DOHH2 (cell line): ENCODE data around the gene MAML2.

Experiments
- H3F3A ChIP-seq: fragments of 200-600 bp; sonication (generic), shearing (Covaris generic); 2 replicates; pipeline ENCODE4 v1.6.0; 2016; ENCODE audit warnings: antibody characterized with exemption, mild to moderate bottlenecking; ENCODE audit not compliant: control insufficient read depth, insufficient read depth
- H3K27ac ChIP-seq: fragments of 200-600 bp; sonication (generic); 2 replicates; pipeline ENCODE4 v1.5.1; 2014; ENCODE audit warnings: low read depth, mild to moderate bottlenecking, low read length, moderate library complexity
- H3K27me3 ChIP-seq: fragments of 200-600 bp; sonication (generic); 2 replicates; pipeline ENCODE4 v1.6.1; 2014; ENCODE audit warnings: mild to moderate bottlenecking, low read length, mixed read lengths; ENCODE audit not compliant: control insufficient read depth
- H3K36me3 ChIP-seq: fragments of 200-600 bp; sonication (generic); 2 replicates; pipeline ENCODE4 v1.6.1; 2014; ENCODE audit warnings: mild to moderate bottlenecking, low read length, moderate library complexity, mixed read lengths; ENCODE audit not compliant: control insufficient read depth
- H3K4me1 ChIP-seq: fragments of 200-600 bp; sonication (generic); 2 replicates; pipeline ENCODE4 v1.6.1; 2014; ENCODE audit warnings: mild to moderate bottlenecking, low read length, mixed read lengths; ENCODE audit not compliant: control insufficient read depth
- H3K4me2 ChIP-seq: fragments of 200-600 bp; sonication (generic); 2 replicates; pipeline ENCODE4 v1.6.0; 2014; ENCODE audit warnings: mild to moderate bottlenecking, low read length, moderate library complexity
- H3K4me3 ChIP-seq: fragments of 200-600 bp; sonication (generic); 2 replicates; pipeline ENCODE4 v1.5.1; 2014; ENCODE audit warnings: mild to moderate bottlenecking, low read length, mixed read lengths
- H3K79me2 ChIP-seq: fragments of 200-600 bp; sonication (generic); 2 replicates; pipeline ENCODE4 v1.6.1; 2014; ENCODE audit warnings: mild to moderate bottlenecking, low read length, mixed read lengths; ENCODE audit not compliant: control insufficient read depth
- H3K9me2 ChIP-seq: fragments of 200-600 bp; sonication (generic); replicated peaks from 2 replicates; pipeline ENCODE4 v1.6.1; 2014; ENCODE audit warnings: mild to moderate bottlenecking, low read length, mixed read lengths; ENCODE audit not compliant: control insufficient read depth
- H3K9me3 ChIP-seq: fragments of 200-600 bp; sonication (generic); 2 replicates; pipeline ENCODE4 v1.6.1; 2014; ENCODE audit warnings: antibody characterized with exemption, low read length, mixed read lengths; ENCODE audit not compliant: control insufficient read depth, insufficient read depth
- H4K20me1 ChIP-seq: fragments of 200-600 bp; sonication (generic); 2 replicates; pipeline ENCODE4 v1.6.0; 2014; ENCODE audit warnings: low read depth, mild to moderate bottlenecking, antibody characterized with exemption, low read length, moderate library complexity; ENCODE audit not compliant: control insufficient read depth, insufficient read depth
- CTCF ChIP-seq: fragments of 200-600 bp; sonication (generic); IDR thresholded peaks from one replicate; pipeline ENCODE4 v1.5.1; 2014; ENCODE audit warnings: antibody characterized with exemption, mild to moderate bottlenecking, low read depth, low read length; ENCODE audit not compliant: poor library complexity, severe bottlenecking
- EZH2phosphoT487 ChIP-seq: fragments of 200-600 bp; sonication (generic); IDR thresholded peaks from 2 replicates; pipeline ENCODE4 v1.6.1; 2017; ENCODE audit warnings: borderline replicate concordance, mild to moderate bottlenecking, antibody characterized with exemption, low read length, moderate library complexity, mixed read lengths

MAML2 gene

GRCh38 chr11:96103102-96103501 is 239.9 kb downstream of the MAML2 start:
- Histone ChIP-seq H3K36me3 (no peaks in the 10 kb centered on the region), H3K9me2 (no peaks in the 10 kb centered on the region), H3K4me2 (no peak overlapping the region), H3F3A (no peaks in the 10 kb centered on the region), H3K9me3 (no peaks in the 10 kb centered on the region), H3K27ac (no peak overlapping the region), H3K27me3 (no peaks in the 10 kb centered on the region), H4K20me1 (no peaks in the 10 kb centered on the region), H3K4me1 (no peaks in the 10 kb centered on the region), H3K4me3 (no peak overlapping the region), H3K79me2 (no peaks in the 10 kb centered on the region)
- TF ChIP-seq CTCF (no peak), EZH2phosphoT487 (no peak)

GRCh38 chr11:96102664-96103078 is 240.3 kb downstream of the MAML2 start:
- H3K27ac ChIP-seq = no peak overlapping the region
- H3K79me2 ChIP-seq = no peaks in the 10 kb centered on the region
- no peaks in the 10 kb centered on the region; the same call in 1 of the 2 replicates for H3K27me3 ChIP-seq
- no peaks in the 10 kb centered on the region for H4K20me1 ChIP-seq
- no peaks in the 10 kb centered on the region for H3K9me2 ChIP-seq
- no peaks in the 10 kb centered on the region for H3K9me3 ChIP-seq
- H3K4me3 ChIP-seq = no peak overlapping the region
- H3K36me3 ChIP-seq = no peaks in the 10 kb centered on the region
- H3K4me1 ChIP-seq = no peaks in the 10 kb centered on the region
- TF ChIP-seq EZH2phosphoT487 (no peak), CTCF (no peak)
- H3K4me2 ChIP-seq = no peak overlapping the region
- H3F3A ChIP-seq = no peaks in the 10 kb centered on the region

GRCh38 chr11:96101146-96101545 is 241.8 kb downstream of the MAML2 start:
- Histone ChIP-seq H3F3A (no peaks in the 10 kb centered on the region), H3K4me2 (no peak overlapping the region), H3K27ac (no peak overlapping the region), H3K4me3 (no peak overlapping the region), H4K20me1 (no peaks in the 10 kb centered on the region), H3K27me3 (no peaks in the 10 kb centered on the region; the same call in 1 of the 2 replicates), H3K4me1 (no peaks in the 10 kb centered on the region), H3K9me2 (no peaks in the 10 kb centered on the region), H3K79me2 (no peaks in the 10 kb centered on the region), H3K9me3 (no peaks in the 10 kb centered on the region), H3K36me3 (no peaks in the 10 kb centered on the region)
- TF ChIP-seq EZH2phosphoT487 = no peak
- TF ChIP-seq CTCF = no peak
